ENCODE results near the gene CBLC. TPM values are rescaled to one million over a fixed set of nuclear protein-coding genes. Genes with fewer than 3 reads are reported as not detected.
A peak's percentile ranks its signal among the peaks of the same experiment; 100 is the strongest.

Gene CBLC
- total RNA-seq, 1 experiment from 2014 or later: 54.3 TPM

- BruUV-seq (replicated peaks): no TSS peak
- peaks cover 22% of the 10 kb centered on the region for H3K4me1 Mint-ChIP-seq (ENCODE audit: low read depth, unreplicated experiment)
- H3K9me3 Mint-ChIP-seq (ENCODE audit: low read depth, unreplicated experiment): no peaks in the 10 kb centered on the region
- H3K36me3 Mint-ChIP-seq (ENCODE audit: insufficient read depth, unreplicated experiment): peaks cover 38% of the 10 kb centered on the region
- peak overlapping the region; percentile 74 for H3K4me3 Mint-ChIP-seq (ENCODE audit: low read depth, unreplicated experiment)
- H3K27ac Mint-ChIP-seq (ENCODE audit: unreplicated experiment): no peak overlapping the region
- intact Hi-C loops (cut with micrococcal nuclease; ENCODE audit: unreplicated experiment): no loop called here
- H3K27me3 Mint-ChIP-seq (ENCODE audit: unreplicated experiment): no peaks in the 10 kb centered on the region
- TF ChIP-seq, protein P1, sequence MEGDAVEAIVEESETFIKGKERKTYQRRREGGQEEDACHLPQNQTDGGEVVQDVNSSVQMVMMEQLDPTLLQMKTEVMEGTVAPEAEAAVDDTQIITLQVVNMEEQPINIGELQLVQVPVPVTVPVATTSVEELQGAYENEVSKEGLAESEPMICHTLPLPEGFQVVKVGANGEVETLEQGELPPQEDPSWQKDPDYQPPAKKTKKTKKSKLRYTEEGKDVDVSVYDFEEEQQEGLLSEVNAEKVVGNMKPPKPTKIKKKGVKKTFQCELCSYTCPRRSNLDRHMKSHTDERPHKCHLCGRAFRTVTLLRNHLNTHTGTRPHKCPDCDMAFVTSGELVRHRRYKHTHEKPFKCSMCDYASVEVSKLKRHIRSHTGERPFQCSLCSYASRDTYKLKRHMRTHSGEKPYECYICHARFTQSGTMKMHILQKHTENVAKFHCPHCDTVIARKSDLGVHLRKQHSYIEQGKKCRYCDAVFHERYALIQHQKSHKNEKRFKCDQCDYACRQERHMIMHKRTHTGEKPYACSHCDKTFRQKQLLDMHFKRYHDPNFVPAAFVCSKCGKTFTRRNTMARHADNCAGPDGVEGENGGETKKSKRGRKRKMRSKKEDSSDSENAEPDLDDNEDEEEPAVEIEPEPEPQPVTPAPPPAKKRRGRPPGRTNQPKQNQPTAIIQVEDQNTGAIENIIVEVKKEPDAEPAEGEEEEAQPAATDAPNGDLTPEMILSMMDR (IDR thresholded peaks at IDR 0.05; ENCODE audit: unreplicated experiment): no peak
- DNase-seq: no peak
- CTCF ChIA-PET: interaction anchor here (0.7 kb wide), 1 partner anchor 9 kb away, joined by 7 read pairs; no protein-coding TSS in a partner anchor
Measured at GRCh38 chr19:44810234-44811121, 32.8 kb downstream of the CBLC start.

DNA sequence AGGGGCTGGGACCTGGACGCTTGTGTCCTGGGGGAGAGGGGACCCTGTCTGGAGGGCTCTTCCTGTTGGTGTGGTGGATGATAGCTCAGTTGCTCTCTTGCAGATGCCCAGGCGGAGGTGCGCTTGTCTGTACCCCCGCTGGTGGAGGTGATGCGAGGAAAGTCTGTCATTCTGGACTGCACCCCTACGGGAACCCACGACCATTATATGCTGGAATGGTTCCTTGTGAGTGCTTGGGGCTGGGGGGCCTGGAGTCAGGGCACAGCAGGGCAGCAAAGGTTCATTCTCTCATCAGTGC lies 33.4 kb downstream of the CBLC start:
- no peaks in the 10 kb centered on the region for H3K9me3 Mint-ChIP-seq (ENCODE audit: low read depth, unreplicated experiment)
- CTCF ChIA-PET: interaction anchor here (0.7 kb wide), 1 partner anchor 9 kb away, joined by 7 read pairs; no protein-coding TSS in a partner anchor
- no peak overlapping the region for H3K4me3 Mint-ChIP-seq (ENCODE audit: low read depth, unreplicated experiment)
- no peak overlapping the region for H3K27ac Mint-ChIP-seq (ENCODE audit: unreplicated experiment)
- TF ChIP-seq, protein P1 (IDR thresholded peaks at IDR 0.05; ENCODE audit: unreplicated experiment): no peak
- H3K4me1 Mint-ChIP-seq (ENCODE audit: low read depth, unreplicated experiment): peaks cover 22% of the 10 kb centered on the region
- BruUV-seq (replicated peaks): no TSS peak
- intact Hi-C loops (cut with micrococcal nuclease; ENCODE audit: unreplicated experiment): no loop called here
- peaks cover 37% of the 10 kb centered on the region for H3K36me3 Mint-ChIP-seq (ENCODE audit: insufficient read depth, unreplicated experiment)
- no peak for DNase-seq
- no peaks in the 10 kb centered on the region for H3K27me3 Mint-ChIP-seq (ENCODE audit: unreplicated experiment)

- peaks cover 28% of the 10 kb centered on the region for H3K36me3 Mint-ChIP-seq (ENCODE audit: insufficient read depth, unreplicated experiment)
- no TSS peak for BruUV-seq (replicated peaks)
- TF ChIP-seq, protein P1 (IDR thresholded peaks at IDR 0.05; ENCODE audit: unreplicated experiment): no peak
- H3K9me3 Mint-ChIP-seq (ENCODE audit: low read depth, unreplicated experiment): no peaks in the 10 kb centered on the region
- no peak overlapping the region for H3K27ac Mint-ChIP-seq (ENCODE audit: unreplicated experiment)
- no peak for DNase-seq
- intact Hi-C loops (cut with micrococcal nuclease; ENCODE audit: unreplicated experiment): no loop called here
- no peak overlapping the region for H3K4me3 Mint-ChIP-seq (ENCODE audit: low read depth, unreplicated experiment)
- no peaks in the 10 kb centered on the region for H3K27me3 Mint-ChIP-seq (ENCODE audit: unreplicated experiment)
- CTCF ChIA-PET: no interaction called here
- H3K4me1 Mint-ChIP-seq (ENCODE audit: low read depth, unreplicated experiment): peaks cover 15% of the 10 kb centered on the region
Measured at GRCh38 chr19:44812142-44812718, 34.5 kb downstream of the CBLC start.

DNA sequence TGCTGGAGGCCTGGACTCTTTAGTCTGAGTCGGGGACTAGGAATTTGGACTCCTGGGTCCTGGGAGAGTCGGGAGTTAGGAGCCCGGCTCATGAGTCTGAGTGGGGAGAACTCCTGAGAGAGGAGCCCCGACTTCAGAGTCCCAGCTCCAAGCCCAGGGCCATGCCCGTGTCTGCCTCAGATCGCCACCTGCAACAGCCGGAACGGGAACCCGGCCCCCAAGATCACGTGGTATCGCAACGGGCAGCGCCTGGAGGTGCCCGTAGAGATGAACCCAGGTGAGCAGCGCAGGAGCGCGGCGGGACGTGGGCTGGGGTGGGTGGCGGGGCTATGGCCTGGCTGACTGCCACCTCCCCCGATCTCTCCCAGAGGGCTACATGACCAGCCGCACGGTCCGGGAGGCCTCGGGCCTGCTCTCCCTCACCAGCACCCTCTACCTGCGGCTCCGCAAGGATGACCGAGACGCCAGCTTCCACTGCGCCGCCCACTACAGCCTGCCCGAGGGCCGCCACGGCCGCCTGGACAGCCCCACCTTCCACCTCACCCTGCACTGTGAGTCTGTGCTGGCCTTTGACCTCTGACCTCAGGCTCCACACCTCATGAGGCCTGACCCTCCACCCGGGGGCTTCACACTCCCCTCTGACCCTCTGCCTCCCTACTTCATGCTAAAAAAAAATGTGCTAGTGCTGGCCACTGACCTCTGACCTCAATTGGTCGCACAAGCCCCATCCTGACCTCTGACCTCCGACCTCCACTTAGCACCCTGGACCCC lies 35.6 kb downstream of the CBLC start:
- Mint-ChIP-seq H3K27me3 (ENCODE audit: unreplicated experiment) (no peaks in the 10 kb centered on the region), H3K27ac (ENCODE audit: unreplicated experiment) (no peak overlapping the region), H3K4me1 (ENCODE audit: low read depth, unreplicated experiment) (peaks cover 11% of the 10 kb centered on the region), H3K36me3 (ENCODE audit: insufficient read depth, unreplicated experiment) (peaks cover 21% of the 10 kb centered on the region), H3K9me3 (ENCODE audit: low read depth, unreplicated experiment) (no peaks in the 10 kb centered on the region), H3K4me3 (ENCODE audit: low read depth, unreplicated experiment) (no peak overlapping the region)
- intact Hi-C loops (cut with micrococcal nuclease; ENCODE audit: unreplicated experiment): no loop called here
- DNase-seq: no peak
- BruUV-seq (replicated peaks): no TSS peak
- CTCF ChIA-PET: no interaction called here
- TF ChIP-seq, protein P1 (IDR thresholded peaks at IDR 0.05; ENCODE audit: unreplicated experiment): no peak

Data from Calu3 (cell line).